Transverse colon (tissue), 4 donors: Measurements from ENCODE around the gene MAP2K6. TPM values are rescaled to one million over a fixed set of nuclear protein-coding genes. Genes with fewer than 3 reads are reported as not detected.
A peak's percentile ranks its signal among the peaks of the same experiment; 100 is the strongest.

Experiments used
- DNase-seq: peaks from one replicate; pipeline ENCODE4 v3.0.0-alpha.2; 2019
- H3K27ac ChIP-seq, 4 donors: fragments of 200-600 bp; sonication (generic); 2 replicates each; pipeline ENCODE4 v1.5.1; 2016 to 2018; ENCODE audit warnings: inconsistent platforms in 4 of 4
- H3K27me3 ChIP-seq: fragments of 200-600 bp; sonication (generic); 2 replicates; pipeline ENCODE4 v1.5.1; 2017; ENCODE audit warnings: inconsistent platforms
- H3K36me3 ChIP-seq, 4 donors: fragments of 200-600 bp; sonication (generic); 2 replicates each; pipeline ENCODE4 v1.5.1; 2017 to 2019; ENCODE audit warnings: inconsistent platforms in 4 of 4
- H3K4me1 ChIP-seq, 4 donors: fragments of 200-600 bp; sonication (generic); 2 replicates each; pipeline ENCODE4 v1.5.1; 2017 to 2020; ENCODE audit warnings: inconsistent platforms in 4 of 4
- H3K4me3 ChIP-seq, 4 donors: fragments of 200-600 bp; sonication (generic); 1 replicate in 1 of 4; 2 replicates in 3 of 4; pipeline versions ENCODE4 v1.5.1 to v1.6.1; 2017 to 2019; ENCODE audit warnings: inconsistent platforms in 4 of 4
- H3K9me3 ChIP-seq, 2 donors: fragments of 200-600 bp; sonication (generic); 2 replicates each; pipeline ENCODE4 v1.5.1; 2017 to 2019; ENCODE audit warnings: inconsistent platforms in 2 of 2
- EP300 ChIP-seq: sonication (generic); formaldehyde crosslinking; IDR thresholded peaks from one replicate; pipeline ENCODE4 v1.6.1; 2017; ENCODE audit warnings: antibody characterized with exemption, low read depth
- POLR2A ChIP-seq: fragments of 450-650 bp; IDR thresholded peaks from one replicate; pipeline ENCODE4 v1.6.1; 2016; ENCODE audit warnings: antibody characterized with exemption, mild to moderate bottlenecking, moderate library complexity
- POLR2AphosphoS5 ChIP-seq, 3 donors: sonication (generic); formaldehyde crosslinking; IDR thresholded peaks; one replicate each; pipeline ENCODE4 v1.6.1; 2016; ENCODE audit warnings: antibody characterized with exemption in 3 of 3
- WGBS, 2 donors: methylation state at CpG; one replicate each; pipeline ENCODE4 v1.1.5; 2018; ENCODE audit warnings: low coverage in 1 of 2; 5-methylcytosine and 5-hydroxymethylcytosine counted together
- in situ Hi-C, 4 donors: fragments of 200-750 bp; cut with MboI; loops; one replicate each; pipeline versions ENCODE4 v1.15.0 to v1.15.1; 2017; ENCODE audit warnings: low sequenced_read_pairs in 3 of 4, low pct_ligation_motif_present in 1 of 4, low pct_unique_long_range_greater_than_20kb in 1 of 4
- intact Hi-C: fragments of 100-400 bp; cut with DNase I; formaldehyde crosslinking; loops from one replicate; pipeline ENCODE4 v1.15.1; 2023; ENCODE audit warnings: low total_unique reads
- total RNA-seq, 4 donors: library from RNA; depleted of rRNA; stranded (reverse); fragments of >200 nt; gene quantifications; one replicate each; pipeline ENCODE4 v1.1.0, GENCODE V29; 2016
- TF ChIP-seq, protein P1 (sequence below), 5 experiments: fragments of 200-600 bp in 3 of 5; fragments of 450-650 bp in 2 of 5; sonication (generic) in 3 of 5; IDR thresholded peaks; 1 replicate in 2 of 5; 2 replicates in 3 of 5; pipeline ENCODE4 v1.5.1; 2016 to 2017; ENCODE audit warnings: antibody characterized with exemption in 5 of 5, inconsistent platforms in 3 of 5, mild to moderate bottlenecking in 2 of 5, moderate library complexity in 1 of 5

MAP2K6 gene
- total RNA-seq, 4 donors from 2014 or later = 16.1 to 50.7 (median 45.8) TPM

DNA sequence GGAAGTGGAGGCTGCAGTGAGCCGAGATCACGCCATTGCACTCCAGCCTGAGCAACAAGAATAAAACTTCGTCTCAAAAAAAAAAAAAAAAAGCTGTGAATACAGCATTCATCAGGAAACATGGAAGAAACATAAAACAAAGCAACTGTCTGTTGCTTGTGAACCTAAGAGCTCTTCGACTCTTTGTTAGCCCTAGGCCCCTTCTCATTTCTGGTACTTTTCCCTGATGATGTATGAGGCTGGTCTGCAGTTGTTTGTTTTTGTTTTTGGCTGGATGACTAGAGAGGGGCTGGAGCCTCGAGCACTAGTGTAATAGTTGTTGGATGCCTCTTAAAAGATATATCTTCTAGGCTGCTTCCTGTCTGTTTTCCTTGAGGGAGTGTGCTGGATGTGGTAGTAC, 113.5 kb downstream of the MAP2K6 start:
- intact Hi-C loops = loop anchor here (10.0 kb wide), 1 partner anchor 203 kb away; the partner anchor contains the start of gene ABCA5
- Histone ChIP-seq H3K27me3 (no peaks in the 10 kb centered on the region), H3K4me1 (peaks cover 0 to 6% (median 0%) of the 10 kb centered on the region in 4 donors), H3K9me3 (no peaks in the 10 kb centered on the region), H3K36me3 (peaks cover 0 to 15% (median 0%) of the 10 kb centered on the region in 4 donors), H3K4me3 (no peak overlapping the region), H3K27ac (no peak overlapping the region)
- no peak for DNase-seq
- 70 to 88% methylated on average over 5 of the region's 5 CpGs for WGBS, 2 donors
- in situ Hi-C loops = loop anchor here in 1 of 4 donors (10.0 kb wide), 1 partner anchor 193 kb away; no protein-coding TSS in a partner anchor
- no peak for TF ChIP-seq POLR2A
- no peak for TF ChIP-seq EP300
- TF ChIP-seq, protein P1, sequence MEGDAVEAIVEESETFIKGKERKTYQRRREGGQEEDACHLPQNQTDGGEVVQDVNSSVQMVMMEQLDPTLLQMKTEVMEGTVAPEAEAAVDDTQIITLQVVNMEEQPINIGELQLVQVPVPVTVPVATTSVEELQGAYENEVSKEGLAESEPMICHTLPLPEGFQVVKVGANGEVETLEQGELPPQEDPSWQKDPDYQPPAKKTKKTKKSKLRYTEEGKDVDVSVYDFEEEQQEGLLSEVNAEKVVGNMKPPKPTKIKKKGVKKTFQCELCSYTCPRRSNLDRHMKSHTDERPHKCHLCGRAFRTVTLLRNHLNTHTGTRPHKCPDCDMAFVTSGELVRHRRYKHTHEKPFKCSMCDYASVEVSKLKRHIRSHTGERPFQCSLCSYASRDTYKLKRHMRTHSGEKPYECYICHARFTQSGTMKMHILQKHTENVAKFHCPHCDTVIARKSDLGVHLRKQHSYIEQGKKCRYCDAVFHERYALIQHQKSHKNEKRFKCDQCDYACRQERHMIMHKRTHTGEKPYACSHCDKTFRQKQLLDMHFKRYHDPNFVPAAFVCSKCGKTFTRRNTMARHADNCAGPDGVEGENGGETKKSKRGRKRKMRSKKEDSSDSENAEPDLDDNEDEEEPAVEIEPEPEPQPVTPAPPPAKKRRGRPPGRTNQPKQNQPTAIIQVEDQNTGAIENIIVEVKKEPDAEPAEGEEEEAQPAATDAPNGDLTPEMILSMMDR (IDR thresholded peaks at IDR 0.05) = no peak
- no peak for TF ChIP-seq POLR2AphosphoS5 (IDR thresholded peaks at IDR 0.05)

DNA sequence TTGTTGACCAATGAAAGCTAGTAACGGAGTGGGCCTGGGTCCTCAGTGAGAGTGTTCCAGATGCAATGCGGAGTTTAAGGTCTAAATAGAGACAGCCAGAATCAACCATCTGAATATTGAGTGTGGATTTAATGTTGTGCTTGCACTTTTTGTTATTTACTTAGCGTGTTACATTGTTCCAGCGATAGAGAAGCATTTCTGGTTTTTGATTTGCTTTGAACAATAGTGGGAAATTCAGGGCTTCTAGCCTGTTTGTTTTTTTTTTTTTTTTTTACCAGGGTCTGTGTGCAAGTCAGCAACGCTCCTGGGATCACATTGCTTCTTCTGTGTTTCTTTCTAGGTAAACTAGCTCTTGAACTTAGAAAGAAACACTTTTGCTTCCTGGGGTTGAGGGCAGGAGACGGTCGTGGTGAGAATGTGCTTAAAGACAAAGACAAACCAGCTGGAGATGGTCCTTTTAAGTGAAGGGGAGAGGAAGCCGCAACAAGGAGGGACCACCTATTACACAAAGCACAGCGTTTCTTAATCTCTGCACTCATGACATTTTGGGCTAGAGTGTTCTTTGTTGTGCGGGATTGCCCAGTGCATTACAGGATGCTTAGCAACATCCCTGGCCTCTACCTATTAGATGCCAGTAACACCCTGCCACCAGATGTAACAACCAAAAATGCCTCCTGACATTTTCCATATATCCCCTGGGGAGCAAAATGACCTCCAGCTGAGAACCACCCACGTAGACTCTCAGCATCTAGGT, 119.2 kb downstream of the MAP2K6 start:
- no peak overlapping the region for H3K27ac ChIP-seq
- H3K9me3 ChIP-seq = no peaks in the 10 kb centered on the region
- WGBS, 2 donors = 90 to 92% methylated on average over 10 to 11 of the region's 11 CpGs
- peaks cover 0 to 6% (median 0%) of the 10 kb centered on the region in 4 donors for H3K36me3 ChIP-seq
- H3K4me3 ChIP-seq = no peak overlapping the region
- intact Hi-C loops = no loop called here
- no peaks in the 10 kb centered on the region for H3K27me3 ChIP-seq
- H3K4me1 ChIP-seq = peaks cover 0 to 3% (median 0%) of the 10 kb centered on the region in 4 donors
- no peak for DNase-seq
- TF ChIP-seq POLR2AphosphoS5 (IDR thresholded peaks at IDR 0.05) = no peak
- TF ChIP-seq POLR2A = no peak
- TF ChIP-seq, protein P1 (IDR thresholded peaks at IDR 0.05) = no peak
- no peak for TF ChIP-seq EP300
- in situ Hi-C loops = no loop called here

DNA sequence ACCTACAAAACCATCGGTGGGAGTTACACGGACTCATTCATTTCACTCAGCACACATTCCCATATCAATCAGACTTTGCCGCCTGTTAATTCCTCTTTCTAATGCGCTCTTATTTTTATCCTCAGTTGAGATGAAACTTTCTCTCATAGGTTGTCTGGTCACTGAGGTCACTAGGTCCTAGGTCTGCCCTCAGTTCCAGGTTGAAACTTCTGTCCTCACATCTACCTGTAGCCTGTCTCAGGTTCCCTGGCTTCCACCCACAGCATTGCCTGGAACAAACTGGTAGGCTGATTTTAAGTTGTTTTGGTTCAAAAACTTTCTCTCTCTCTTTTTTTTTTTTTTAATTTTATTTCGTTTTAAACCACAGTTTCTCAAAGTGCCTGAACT, 119.7 kb downstream of the MAP2K6 start:
- H3K4me3 ChIP-seq = no peak overlapping the region
- TF ChIP-seq, protein P1 (IDR thresholded peaks at IDR 0.05) = no peak
- no peak for TF ChIP-seq POLR2A
- no peak for TF ChIP-seq EP300
- peaks cover 0 to 4% (median 1%) of the 10 kb centered on the region in 4 donors for H3K4me1 ChIP-seq
- H3K27ac ChIP-seq = no peak overlapping the region
- DNase-seq = no peak
- H3K36me3 ChIP-seq = peaks cover 0 to 6% (median 0%) of the 10 kb centered on the region in 4 donors
- WGBS, 2 donors = 88 to 97% methylated on average over 4 to 5 of the region's 5 CpGs
- no peaks in the 10 kb centered on the region for H3K27me3 ChIP-seq
- intact Hi-C loops (no loop called here), in situ Hi-C loops (no loop called here)
- no peaks in the 10 kb centered on the region for H3K9me3 ChIP-seq

DNA sequence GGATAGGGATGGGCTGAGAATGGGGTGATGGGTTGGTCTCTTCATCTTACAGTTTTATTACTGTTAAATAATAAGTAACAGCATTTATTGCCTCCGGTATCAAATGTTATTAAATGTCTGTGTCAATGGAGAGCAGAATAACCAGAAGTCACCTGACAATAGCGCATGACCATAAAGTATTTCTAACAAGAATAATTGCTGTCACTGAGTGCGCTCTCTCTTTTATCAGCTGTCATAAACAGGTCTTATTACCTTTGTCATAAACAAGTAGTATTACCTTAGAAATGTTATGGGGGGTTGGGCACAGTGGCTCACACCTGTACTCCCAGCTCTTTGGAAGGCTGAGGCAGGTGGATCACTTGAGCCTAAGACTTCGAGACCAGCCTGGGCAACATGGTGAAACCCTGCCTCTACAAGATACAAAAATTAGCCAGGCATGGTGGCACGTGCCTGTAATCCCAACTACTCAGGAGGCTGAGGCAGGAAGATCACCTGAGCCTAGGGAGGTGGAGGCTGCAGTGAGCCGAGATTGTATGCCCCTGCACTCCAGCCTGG, 120.6 kb downstream of the MAP2K6 start:
- no peak overlapping the region for H3K27ac ChIP-seq
- in situ Hi-C loops = no loop called here

More for the DNA sequence above, 120.6 kb downstream of the MAP2K6 start:
- intact Hi-C loops = no loop called here
- no peak for TF ChIP-seq EP300
- TF ChIP-seq, protein P1 (IDR thresholded peaks at IDR 0.05) = no peak
- no peak for TF ChIP-seq POLR2A
- TF ChIP-seq POLR2AphosphoS5 (IDR thresholded peaks at IDR 0.05) = no peak
- DNase-seq = peak; percentile 19
- no peaks in the 10 kb centered on the region for H3K9me3 ChIP-seq
- H3K27me3 ChIP-seq = no peaks in the 10 kb centered on the region
- H3K4me1 ChIP-seq = peaks cover 0 to 12% (median 4%) of the 10 kb centered on the region in 4 donors
- 63 to 77% methylated on average over 3 to 6 of the region's 6 CpGs for WGBS, 2 donors
- H3K36me3 ChIP-seq = peaks cover 0 to 6% (median 0%) of the 10 kb centered on the region in 4 donors
- H3K4me3 ChIP-seq = no peak overlapping the region
